Activated gamma-delta T cell (primary cell): ENCODE data around the gene TSPAN16.

ENCODE experiments used
- DNase-seq: peaks from one replicate; lab custom pipeline; 2025; lab: John Stamatoyannopoulos, UW
- total RNA-seq, 2 donors: gene quantifications; one replicate each; lab custom pipeline; 2026; lab: John Stamatoyannopoulos, UW

TSPAN16 gene, protein sequence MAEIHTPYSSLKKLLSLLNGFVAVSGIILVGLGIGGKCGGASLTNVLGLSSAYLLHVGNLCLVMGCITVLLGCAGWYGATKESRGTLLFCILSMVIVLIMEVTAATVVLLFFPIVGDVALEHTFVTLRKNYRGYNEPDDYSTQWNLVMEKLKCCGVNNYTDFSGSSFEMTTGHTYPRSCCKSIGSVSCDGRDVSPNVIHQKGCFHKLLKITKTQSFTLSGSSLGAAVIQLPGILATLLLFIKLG
- total RNA-seq = 0 to 0.04 reads per million in 2 donors

DNA sequence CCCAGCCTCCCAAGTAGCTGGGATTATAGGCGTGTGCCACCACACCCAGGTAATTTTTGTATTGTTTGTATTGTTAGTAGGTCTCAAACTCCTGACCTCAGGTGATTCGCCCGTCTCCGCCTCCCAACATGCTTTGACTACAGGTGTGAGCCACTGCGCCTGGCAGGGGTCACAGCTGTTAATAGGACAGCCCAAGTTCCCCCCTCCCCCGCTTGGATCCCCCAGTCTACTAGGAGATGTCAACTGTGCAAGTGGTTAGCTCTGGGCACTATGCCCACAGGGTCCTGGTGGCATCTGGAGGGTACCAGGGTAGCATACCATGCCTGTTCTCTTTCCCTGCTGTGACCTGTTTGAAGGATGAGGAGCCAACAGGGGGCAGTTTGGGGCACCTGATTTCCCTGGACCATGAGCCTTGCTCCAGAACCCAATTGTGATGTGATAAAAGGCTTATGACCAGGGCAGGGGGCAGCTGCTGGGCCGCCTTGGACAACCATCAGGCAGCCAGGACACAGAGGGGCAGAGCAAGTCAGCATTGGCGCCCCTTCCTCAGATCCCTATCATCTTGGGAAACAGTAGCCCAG lies at the start of gene TSPAN16:
TSPAN16 (plus strand) TSS at position 496 of the 581 bp plus-strand sequence. CDS start 138 bp downstream, outside the sequence.
- no peak for DNase-seq

DNA sequence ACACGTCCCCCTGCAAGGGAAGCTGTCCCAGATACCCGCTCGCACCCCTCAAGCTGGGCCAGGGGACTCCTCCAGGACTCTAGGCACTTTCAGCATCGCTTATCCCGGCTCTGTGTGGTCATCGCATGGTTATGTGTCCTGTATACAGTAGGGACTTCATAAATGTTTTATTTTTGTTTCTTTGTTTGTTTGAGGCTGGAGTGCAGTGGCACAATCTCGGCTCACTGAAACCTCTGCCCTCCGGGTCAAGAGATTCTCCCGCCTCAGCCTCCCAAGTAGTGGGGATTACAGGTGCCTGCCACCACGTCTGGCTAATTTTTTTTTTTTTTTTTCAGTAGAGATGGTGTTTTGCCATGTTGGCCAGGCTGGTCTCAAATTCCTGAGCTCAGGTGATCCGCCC lies 49.0 kb upstream of the TSPAN16 start:
- no peak for DNase-seq

DNA sequence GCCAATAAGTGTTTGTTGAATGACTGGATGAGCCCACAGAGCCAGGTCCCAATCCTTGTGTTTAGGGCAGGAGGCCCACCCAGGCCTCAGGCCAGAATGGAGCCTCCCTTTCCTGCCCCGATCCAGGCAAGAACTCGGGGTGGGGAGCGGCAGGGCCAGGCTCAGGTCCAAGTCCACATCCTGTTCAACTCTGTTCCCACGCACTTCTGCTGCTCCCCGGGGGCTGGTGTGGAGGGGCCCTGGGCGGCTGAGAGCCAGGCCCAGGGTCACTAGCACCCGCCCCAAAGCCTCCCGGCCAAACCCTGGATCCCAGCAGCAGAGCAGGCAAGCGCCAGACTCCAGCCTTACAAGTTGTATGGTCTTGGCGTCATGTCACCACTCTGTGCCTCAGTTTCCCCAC lies 48.6 kb upstream of the TSPAN16 start:
- DNase-seq = no peak

DNA sequence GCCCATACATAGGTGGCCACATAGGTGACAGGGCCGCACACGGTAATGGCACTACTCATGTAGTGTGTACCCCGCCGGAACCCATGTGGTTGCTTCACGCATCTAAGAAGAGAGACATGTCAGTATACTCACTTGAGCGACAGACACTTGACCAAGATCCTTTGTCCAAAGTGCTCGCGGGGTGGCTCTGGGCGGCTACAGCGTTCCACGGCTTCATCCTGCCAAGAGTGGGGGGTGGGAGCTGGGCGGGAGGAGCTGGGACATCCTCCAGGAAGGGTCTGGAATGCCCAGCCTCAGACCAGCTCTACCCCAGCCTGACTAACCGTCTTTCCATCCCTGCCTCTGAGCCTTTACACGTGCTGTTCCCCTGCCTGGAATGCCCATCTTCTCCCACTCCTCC lies 48.0 kb upstream of the TSPAN16 start:
- no peak for DNase-seq

DNA sequence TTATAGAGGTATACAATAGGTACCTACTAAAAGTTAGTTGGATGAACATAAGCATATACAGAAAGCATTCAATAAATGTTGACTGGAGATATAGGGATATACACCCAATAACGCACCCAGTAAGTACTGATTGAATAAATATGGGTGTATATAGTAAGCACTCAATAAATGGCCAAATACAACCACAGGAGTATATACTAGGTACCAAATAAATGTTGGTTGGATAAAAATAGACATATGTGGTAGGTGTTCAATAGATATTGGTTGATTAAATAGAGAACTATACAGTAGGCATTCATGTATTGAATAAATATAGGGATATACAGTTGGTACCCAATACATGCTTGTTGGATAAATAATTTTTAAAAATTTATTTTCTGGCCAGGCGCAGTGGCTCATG lies 47.1 kb upstream of the TSPAN16 start:
- DNase-seq = no peak

DNA sequence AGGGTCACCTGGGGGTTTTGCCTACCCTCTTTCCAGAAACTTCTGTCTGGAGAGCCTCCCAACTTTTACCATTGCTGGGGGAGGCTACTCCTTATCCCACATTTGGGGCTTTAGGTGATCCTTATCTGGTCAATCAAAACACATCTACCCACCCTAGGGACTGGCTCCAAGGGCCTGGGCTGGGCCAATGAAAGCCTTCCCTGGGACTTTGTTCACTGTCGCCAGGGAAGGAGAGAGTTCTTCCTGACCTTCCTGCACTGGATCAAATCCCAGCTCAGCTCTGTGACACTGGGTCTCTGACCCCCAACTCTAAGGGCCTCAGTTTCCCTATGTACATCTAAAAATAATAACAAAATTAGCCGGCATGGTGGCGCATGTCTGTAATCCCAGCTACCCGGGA lies 44.7 kb upstream of the TSPAN16 start:
- DNase-seq = no peak

DNA sequence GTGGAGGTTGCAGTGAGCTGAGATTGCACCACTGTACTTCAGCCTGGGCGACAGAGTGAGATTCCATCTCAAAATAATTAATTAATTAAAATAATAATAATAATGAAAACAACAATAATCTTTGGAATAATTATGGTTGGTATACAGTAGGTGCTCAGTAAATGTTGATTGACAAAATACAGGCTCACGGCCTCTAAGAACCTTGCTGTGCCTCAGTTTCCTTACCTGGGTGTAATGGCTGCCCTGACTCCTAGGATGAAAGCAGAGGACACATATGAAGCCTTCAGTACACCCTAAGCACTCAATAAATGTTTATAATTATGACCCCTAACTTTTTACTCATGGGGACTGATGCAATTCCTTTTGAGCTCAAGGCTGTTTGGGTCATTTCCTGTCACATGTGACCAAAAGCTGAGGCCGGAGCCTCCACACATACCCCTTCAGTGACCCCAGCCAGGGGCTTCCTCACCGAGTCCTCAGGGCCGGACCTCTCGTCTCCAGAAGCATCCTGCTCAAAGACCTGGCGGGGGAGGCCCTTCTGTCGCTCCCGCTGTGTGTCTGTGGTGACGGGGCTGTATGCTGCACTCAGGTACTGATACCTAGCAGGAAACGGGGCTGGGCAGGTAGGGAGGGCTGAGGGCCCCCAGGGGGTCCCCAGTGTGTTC lies 44.2 kb upstream of the TSPAN16 start:
- no peak for DNase-seq

DNA sequence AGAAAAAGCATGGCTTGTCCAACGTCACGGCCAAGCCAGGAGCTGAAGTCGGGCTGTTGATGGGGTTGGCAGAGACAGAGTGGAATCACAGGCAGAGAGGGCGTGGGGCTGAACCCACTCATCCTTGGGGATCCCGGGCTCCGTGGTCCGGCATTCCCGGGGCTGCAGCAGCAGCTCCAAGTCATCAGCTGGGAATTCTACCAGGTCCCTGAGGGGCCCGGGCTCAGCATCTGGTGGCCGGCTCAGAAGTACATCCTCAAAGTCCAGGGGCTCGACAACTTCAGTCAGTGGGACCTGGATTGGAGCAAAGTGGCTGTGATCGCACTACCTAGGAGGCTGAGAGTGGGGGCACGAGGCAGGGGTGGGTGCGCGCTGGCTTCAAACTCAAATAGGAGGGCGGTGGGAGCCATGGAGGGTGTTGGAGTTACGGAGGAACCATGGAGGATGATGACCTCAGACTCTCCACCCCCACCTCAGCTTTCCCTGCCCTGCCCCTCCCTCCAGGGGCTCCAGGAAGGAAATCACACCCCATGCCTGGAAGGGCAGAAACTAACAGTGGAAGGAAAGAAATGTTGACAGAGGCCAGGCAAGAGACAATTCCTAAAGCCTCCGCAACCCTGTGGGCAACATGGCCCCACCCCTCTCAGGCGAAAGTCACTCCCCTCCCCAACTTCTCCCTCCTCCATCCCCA lies 43.1 kb upstream of the TSPAN16 start:
- no peak for DNase-seq

DNA sequence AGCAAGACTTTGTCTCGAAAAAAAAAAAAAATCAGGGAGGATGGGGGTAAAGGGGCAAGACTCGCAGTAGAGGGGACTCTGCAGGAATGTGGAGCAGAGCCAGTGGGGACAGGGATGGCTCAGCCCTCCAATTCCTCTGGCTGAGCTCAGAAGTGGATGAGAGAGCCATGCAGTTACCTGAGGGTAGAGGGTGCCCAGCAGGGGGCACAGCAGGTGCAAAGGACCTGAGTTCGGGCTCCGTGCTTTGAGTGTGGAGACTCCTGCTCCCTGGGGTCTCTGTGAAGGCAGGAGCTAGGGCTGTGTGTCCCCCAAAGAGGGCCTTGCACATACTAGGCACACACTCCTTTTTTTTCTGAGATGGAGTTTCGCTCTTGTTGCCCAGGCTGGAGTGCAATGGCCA lies 41.3 kb upstream of the TSPAN16 start:
- DNase-seq = no peak

DNA sequence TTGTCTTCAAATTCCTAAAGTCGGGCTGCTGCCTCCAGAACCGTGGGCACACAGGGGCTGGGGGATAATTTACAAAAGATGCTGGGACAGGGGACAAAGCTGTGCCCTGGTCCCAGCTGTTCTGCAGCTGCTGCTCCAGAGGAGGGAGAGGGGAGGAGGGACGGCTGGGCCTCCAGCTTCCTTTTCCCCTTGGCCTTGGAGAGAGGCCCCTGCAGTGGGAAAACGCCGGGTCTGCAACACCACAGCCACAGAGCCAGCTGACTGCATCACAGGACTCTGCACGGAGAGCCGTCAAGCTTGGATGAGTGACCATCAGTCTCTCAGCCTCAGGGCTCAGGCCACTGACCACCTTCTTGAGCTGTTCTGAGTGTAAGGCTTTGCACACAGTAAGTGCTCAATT lies 39.8 kb upstream of the TSPAN16 start:
- no peak for DNase-seq

DNA sequence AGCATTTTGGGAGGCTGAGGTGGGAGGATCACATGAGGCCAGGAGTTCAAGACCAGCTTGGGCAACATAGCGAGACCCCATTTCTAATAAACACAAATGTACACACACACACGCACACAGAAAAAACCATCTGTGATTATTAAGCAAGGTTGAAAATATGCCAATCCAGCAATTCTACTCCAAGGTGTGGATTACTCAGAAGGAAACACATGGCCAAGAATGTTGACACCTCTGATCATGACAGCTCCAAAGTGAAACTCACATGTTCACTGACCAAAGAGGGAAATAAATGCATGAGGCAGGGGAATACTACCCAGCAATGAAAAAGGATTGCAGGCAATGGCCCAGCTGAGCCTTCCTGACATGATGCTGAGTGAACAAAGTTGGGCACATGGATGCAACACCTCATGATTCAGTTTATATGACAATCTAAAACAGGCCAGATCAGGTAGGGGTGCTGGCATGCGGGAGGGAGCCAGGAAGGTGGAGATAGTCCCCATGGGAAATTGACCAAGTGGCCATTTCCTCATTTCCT lies 38.0 kb upstream of the TSPAN16 start:
- no peak for DNase-seq

DNA sequence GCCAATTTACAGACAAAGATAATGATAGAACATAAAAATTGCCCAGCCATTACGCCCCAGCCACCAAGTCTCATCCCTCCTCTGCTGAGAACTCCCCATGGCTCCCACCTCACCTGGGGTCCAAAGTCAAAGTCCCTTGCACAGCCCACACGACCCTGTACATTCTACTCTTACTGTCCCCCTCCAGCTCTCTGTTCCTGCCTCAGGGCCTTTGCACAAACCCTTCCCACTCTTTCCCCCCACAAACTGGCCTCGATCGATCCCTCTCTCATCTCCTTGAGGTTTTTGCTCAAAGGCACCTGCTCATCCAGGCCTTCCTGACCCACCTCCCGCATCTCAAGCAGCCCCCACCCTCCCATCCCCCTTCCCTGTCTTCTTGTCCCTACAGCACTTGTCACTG lies 35.0 kb upstream of the TSPAN16 start:
- no peak for DNase-seq

DNA sequence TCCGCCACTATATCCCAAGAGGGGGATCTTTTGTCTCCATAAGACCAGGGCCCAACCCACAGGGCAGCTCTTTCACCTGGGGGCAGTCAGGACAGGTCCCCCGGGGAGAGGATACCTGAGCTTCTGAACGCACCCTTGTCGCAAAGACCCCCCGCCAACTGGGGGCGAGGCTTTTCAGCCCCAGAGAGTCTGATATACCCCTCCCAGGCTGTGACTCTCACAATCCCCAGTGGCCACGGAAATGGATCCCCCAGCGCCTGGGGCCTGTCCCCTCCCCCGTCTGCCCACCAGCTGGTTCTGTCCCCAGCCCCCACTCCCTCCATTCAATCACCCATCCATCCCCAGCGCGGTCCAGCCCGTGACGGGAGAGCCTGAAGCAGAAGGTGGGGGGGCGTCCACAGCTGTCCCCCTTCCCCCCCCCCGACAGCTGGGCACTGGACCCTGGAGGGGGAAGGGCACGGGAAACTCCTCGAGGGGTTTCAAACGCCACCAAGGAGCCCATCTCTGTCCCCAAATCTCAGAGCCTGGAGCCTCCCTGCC lies 34.5 kb upstream of the TSPAN16 start:
- no peak for DNase-seq

DNA sequence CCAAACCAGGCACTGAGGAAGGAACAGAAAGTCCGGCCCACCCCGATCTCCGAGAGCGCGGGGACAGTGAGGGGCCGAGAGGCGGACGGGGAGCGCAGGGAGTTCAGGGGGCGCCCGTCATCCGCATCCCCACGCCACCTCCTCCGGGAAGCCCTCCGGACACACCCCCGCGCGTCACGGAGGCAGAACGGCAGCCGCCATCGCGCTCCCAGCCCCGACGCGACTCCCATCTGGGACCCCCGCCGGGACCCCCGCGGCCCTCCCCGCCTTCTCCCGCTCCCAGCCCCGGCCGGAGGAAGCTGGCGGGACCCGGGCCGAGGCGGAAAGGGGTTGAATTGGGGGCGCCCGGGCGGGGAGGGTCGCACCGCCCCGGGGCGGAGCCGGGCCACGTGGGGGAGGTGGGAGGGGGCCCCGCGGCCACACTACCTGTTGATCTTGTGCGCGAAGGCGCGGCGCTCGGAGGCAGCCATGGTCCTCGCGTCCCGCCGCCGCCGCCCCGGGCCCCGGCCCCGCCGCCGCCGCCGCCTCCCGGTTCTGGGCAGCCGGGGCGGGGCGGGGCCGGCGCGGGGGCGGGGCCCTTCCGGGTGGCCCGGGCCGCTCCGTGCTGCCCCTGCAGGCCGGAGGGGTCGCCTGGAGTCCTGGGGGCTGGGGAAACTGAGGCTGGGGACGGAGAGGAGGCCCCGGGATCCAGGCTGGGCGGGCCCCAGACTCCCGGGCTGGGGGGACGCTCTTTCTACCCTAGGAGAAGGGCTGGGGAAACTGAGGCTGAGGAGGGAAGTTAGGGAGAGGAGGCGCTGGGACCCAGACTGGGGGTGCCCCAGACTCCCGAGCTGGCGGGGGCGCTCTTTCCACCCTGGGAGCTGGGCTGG lies 33.8 kb upstream of the TSPAN16 start, which contains the start of gene DOCK6:
DOCK6 (minus strand) TSS at position 554 of the 869 bp plus-strand sequence; CDS start at position 470, 84 bp downstream.
- no peak for DNase-seq

DNA sequence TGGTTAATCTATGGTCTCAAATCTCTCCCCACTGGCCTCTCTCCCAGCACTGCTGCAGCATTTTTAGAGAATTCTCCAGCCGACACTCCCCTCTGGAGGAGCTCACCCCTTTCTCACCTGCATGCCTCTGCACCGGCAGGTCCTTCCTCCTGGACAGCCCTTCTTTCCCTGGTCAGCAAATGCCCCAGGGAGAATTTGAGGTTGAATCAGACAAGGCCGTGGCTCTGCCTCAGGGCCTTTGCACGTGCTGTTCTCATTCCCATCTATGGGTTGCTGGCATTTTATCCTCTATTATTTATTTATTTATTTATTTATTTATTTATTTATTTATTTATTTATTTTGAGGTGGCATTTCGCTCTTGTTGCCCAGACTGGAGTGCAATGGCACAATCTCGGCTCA lies 32.2 kb upstream of the TSPAN16 start:
- no peak for DNase-seq

DNA sequence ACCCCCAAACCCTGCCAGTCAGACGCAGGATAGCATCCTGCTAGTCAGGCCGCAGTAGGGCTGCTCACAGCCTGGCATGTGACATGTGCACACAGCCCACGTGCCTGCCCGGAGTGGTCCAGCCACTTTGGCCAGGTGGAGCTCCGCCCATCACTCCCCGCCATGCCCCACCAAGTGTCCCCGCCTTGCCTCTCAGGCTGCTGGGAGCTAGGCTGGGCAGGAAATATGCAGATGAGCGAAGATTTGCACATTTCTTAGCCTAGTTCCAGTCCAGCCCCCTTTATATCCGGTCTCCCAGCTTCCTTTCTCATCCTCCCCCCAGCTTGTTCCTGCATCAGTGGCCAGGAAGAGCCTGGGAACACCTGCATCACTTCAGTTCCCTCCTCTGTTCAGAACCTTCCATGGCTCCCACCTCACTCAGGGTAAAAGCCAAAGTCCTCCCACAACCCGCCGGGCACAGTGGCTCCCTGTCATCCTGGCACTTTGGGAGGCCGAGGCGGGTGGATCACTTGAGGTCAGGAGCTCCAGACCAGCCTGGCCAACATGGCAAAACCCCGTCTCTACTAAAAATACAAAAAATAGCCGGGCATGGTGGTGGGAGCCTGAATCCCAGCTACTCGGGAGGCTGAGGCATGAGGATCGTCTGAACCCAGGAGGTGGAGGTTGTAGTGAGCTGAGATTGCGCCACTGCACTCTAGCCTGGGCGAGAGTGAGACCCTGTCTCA lies 31.3 kb upstream of the TSPAN16 start:
- DNase-seq = no peak

DNA sequence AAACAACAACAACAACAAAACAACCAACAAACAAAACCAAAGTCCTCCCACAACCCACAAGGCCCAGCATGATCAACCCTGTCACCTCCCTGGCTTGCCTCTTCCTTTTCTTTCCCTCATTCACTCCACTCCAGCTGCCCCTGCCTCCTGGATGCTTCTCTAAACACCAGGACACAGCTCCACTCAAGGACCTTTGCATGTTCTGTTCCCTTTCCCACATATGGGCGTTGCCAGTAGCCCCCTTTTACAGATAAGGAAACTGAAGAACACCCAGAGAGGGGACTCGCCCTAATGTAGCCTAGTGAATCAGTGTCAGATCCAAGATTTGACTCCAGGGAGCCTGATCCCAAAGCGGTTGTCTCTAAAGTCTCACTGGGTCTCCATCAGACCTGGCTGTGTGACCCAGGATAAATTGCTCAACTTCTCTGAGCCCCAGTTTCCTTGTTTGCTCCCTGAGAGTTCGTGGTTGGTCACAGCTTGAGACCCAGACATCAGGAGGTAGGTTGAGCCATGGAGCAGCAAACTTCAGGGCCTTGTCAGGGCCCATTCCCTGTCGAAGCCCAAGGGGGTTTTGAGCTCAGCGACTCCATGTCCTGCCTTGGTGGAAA lies 30.7 kb upstream of the TSPAN16 start:
- DNase-seq = no peak

DNA sequence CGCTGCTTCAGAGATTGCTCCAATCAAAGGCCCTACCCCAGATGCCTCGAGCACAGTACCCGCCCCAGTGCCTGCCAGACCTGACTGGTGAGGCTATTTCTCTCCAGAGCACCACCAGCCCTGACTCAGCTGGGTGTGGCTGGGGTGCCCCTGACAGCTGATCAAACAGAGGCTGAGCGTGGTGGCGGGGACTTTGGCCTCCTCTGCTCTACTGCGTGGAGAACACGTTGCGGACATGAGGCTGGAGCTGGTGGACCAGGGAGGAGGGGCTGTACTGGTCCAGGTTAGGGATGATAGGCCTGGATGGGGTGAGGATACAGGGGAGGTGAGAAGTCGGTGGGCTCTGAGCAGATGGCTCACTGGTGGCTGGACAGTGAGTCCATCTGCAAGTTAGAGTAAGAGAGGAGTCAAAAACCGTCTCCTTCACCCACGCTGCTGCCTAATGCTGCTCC lies 30.1 kb upstream of the TSPAN16 start:
- no peak for DNase-seq

DNA sequence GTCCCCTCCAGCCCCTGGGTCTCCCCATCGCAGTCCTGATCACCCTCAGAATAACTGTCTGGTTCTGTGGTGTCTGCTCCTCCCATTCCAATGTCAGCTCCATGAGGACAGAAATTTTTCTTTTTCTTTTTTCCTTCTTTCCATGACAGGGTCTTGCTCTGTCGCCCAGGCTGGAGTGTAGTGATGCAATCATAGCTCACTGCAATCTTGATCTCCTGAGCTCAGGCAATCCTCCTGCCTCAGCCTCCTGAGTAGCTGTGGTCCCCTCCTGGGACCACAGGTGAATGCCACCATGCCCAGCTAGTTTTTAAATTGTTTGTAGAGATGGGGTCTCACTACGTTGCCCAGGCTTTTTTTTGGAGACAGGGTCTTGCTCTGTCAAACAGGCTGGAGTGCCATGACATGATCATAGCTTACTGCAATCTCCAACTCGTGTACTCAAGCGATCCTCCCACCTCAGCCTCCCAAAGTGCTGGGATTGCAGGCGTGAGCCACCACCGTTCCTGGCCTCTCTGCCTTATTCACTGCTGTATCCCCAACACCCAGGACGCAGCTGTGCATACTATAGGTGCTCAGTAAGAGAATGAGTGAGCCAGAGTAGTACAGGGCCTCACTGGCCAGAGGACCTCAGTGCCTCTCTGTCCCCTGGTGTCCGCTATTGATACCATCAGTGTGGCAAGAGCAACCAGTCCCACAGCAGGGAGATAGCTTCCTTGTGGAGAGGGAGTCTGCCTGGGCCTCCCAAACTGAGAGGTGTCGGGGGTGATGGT lies 28.5 kb upstream of the TSPAN16 start:
- no peak for DNase-seq
